ENCODE data around the gene MAD2L1. TPM values are rescaled to one million over a fixed set of nuclear protein-coding genes. Genes with fewer than 3 reads are reported as not detected.
A peak's percentile ranks its signal among the peaks of the same experiment; 100 is the strongest.
"Not testable (repeated sequence)": the region's sequence is repeated elsewhere in the genome, so short reads cannot be mapped to it uniquely, and the experiment has no call there.

Gene MAD2L1
- total RNA-seq, 1 donor from 2014 or later, result 9.0 TPM

- no peak overlapping the region for H3K4me2 ChIP-seq (ENCODE audit: low read length)
- H3K9ac ChIP-seq (ENCODE audit: low read length), result no peak overlapping the region
- Mint-ChIP-seq H3K4me3 (ENCODE audit: unreplicated experiment) (no peak overlapping the region), H3K4me1 (ENCODE audit: low read depth, unreplicated experiment) (peaks cover 10% of the 10 kb centered on the region), H3K27me3 (ENCODE audit: low read depth, unreplicated experiment) (no peaks in the 10 kb centered on the region), H3K36me3 (ENCODE audit: low read depth, unreplicated experiment) (no peaks in the 10 kb centered on the region), H3K9me3 (ENCODE audit: unreplicated experiment) (peaks cover 7% of the 10 kb centered on the region), H3K27ac (ENCODE audit: unreplicated experiment) (no peak overlapping the region)
- no peaks in the 10 kb centered on the region for H3K79me2 ChIP-seq (ENCODE audit: insufficient read depth, low read length)
- FAIRE-seq (no peak), DNase-seq (ENCODE audit: low read depth) (no peak)
- H2AFZ ChIP-seq (ENCODE audit: low read depth, low read length), result no peak overlapping the region
- no peaks in the 10 kb centered on the region for H3K27me3 ChIP-seq (ENCODE audit: insufficient read depth, low read length)
- H3K27ac ChIP-seq (ENCODE audit: low read depth, low read length), result no peak overlapping the region
- no peaks in the 10 kb centered on the region for H3K4me1 ChIP-seq (ENCODE audit: insufficient read depth, low read length)
- H3K9me3 ChIP-seq (ENCODE audit: insufficient read depth, low read depth, low read length), result no peaks in the 10 kb centered on the region
- H3K4me3 ChIP-seq (ENCODE audit: insufficient read depth, low read depth, low read length), result no peak overlapping the region
- TF ChIP-seq CTCF (IDR thresholded peaks at IDR 0.05; ENCODE audit: insufficient read depth, low read depth, low read length) (no peak), EZH2 (IDR thresholded peaks at IDR 0.05; ENCODE audit: insufficient read depth, low read length) (no peak)
- H4K20me1 ChIP-seq (ENCODE audit: insufficient read depth, low read length), result no peaks in the 10 kb centered on the region
- no peaks in the 10 kb centered on the region for H3K36me3 ChIP-seq (ENCODE audit: insufficient read depth, low read length)
These were observed 21.9 kb upstream of the MAD2L1 start for GRCh38 chr4:120088507-120088906.

- not testable (repeated sequence) for H3K4me2 ChIP-seq (ENCODE audit: low read length); H3K9ac ChIP-seq (ENCODE audit: low read length); H2AFZ ChIP-seq (ENCODE audit: low read depth, low read length); H3K4me3 ChIP-seq (ENCODE audit: insufficient read depth, low read depth, low read length); DNase-seq (ENCODE audit: low read depth); H4K20me1 ChIP-seq (ENCODE audit: insufficient read depth, low read length); H3K36me3 ChIP-seq (ENCODE audit: insufficient read depth, low read length); H3K27ac Mint-ChIP-seq (ENCODE audit: unreplicated experiment); H3K4me1 Mint-ChIP-seq (ENCODE audit: low read depth, unreplicated experiment); H3K9me3 ChIP-seq (ENCODE audit: insufficient read depth, low read depth, low read length); FAIRE-seq; H3K4me1 ChIP-seq (ENCODE audit: insufficient read depth, low read length); H3K36me3 Mint-ChIP-seq (ENCODE audit: low read depth, unreplicated experiment); H3K79me2 ChIP-seq (ENCODE audit: insufficient read depth, low read length); H3K27ac ChIP-seq (ENCODE audit: low read depth, low read length); H3K9me3 Mint-ChIP-seq (ENCODE audit: unreplicated experiment); H3K27me3 Mint-ChIP-seq (ENCODE audit: low read depth, unreplicated experiment); H3K27me3 ChIP-seq (ENCODE audit: insufficient read depth, low read length); H3K4me3 Mint-ChIP-seq (ENCODE audit: unreplicated experiment)
These were observed 21.4 kb upstream of the MAD2L1 start for GRCh38 chr4:120088066-120088465.

GRCh38 chr4:120085705-120086104, 19.1 kb upstream of the MAD2L1 start:
- DNase-seq (ENCODE audit: low read depth) (no peak), FAIRE-seq (no peak)
- Histone ChIP-seq H3K27ac (ENCODE audit: low read depth, low read length) (no peak overlapping the region), H3K4me1 (ENCODE audit: insufficient read depth, low read length) (no peaks in the 10 kb centered on the region), H4K20me1 (ENCODE audit: insufficient read depth, low read length) (no peaks in the 10 kb centered on the region), H3K79me2 (ENCODE audit: insufficient read depth, low read length) (no peaks in the 10 kb centered on the region), H3K27me3 (ENCODE audit: insufficient read depth, low read length) (no peaks in the 10 kb centered on the region), H3K9me3 (ENCODE audit: insufficient read depth, low read depth, low read length) (no peaks in the 10 kb centered on the region), H3K36me3 (ENCODE audit: insufficient read depth, low read length) (no peaks in the 10 kb centered on the region), H2AFZ (ENCODE audit: low read depth, low read length) (no peak overlapping the region), H3K4me3 (ENCODE audit: insufficient read depth, low read depth, low read length) (no peak overlapping the region), H3K4me2 (ENCODE audit: low read length) (no peak overlapping the region), H3K9ac (ENCODE audit: low read length) (no peak overlapping the region)
- TF ChIP-seq CTCF (IDR thresholded peaks at IDR 0.05; ENCODE audit: insufficient read depth, low read depth, low read length) (no peak), EZH2 (IDR thresholded peaks at IDR 0.05; ENCODE audit: insufficient read depth, low read length) (no peak)
- Mint-ChIP-seq H3K4me3 (ENCODE audit: unreplicated experiment) (no peak overlapping the region), H3K9me3 (ENCODE audit: unreplicated experiment) (peaks cover 7% of the 10 kb centered on the region), H3K27ac (ENCODE audit: unreplicated experiment) (peak overlapping the region; percentile 20), H3K4me1 (ENCODE audit: low read depth, unreplicated experiment) (peaks cover 10% of the 10 kb centered on the region), H3K27me3 (ENCODE audit: low read depth, unreplicated experiment) (no peaks in the 10 kb centered on the region), H3K36me3 (ENCODE audit: low read depth, unreplicated experiment) (no peaks in the 10 kb centered on the region)
